Activated naive CD8-positive, alpha-beta T cell treated with anti-CD3 and anti-CD28 coated beads, Interleukin-2, amount 50 U/mL, for 16 hours (primary cell): ENCODE results near the gene C15orf40.
"Not testable (repeated sequence)": the region's sequence is repeated elsewhere in the genome, so short reads cannot be mapped to it uniquely, and the experiment has no call there.

ENCODE experiments used
- DNase-seq: peaks from one replicate; pipeline ENCODE4 v3.0.0-alpha.2; 2020; ENCODE audit warnings: low read depth, low spot score

C15orf40 gene

DNA sequence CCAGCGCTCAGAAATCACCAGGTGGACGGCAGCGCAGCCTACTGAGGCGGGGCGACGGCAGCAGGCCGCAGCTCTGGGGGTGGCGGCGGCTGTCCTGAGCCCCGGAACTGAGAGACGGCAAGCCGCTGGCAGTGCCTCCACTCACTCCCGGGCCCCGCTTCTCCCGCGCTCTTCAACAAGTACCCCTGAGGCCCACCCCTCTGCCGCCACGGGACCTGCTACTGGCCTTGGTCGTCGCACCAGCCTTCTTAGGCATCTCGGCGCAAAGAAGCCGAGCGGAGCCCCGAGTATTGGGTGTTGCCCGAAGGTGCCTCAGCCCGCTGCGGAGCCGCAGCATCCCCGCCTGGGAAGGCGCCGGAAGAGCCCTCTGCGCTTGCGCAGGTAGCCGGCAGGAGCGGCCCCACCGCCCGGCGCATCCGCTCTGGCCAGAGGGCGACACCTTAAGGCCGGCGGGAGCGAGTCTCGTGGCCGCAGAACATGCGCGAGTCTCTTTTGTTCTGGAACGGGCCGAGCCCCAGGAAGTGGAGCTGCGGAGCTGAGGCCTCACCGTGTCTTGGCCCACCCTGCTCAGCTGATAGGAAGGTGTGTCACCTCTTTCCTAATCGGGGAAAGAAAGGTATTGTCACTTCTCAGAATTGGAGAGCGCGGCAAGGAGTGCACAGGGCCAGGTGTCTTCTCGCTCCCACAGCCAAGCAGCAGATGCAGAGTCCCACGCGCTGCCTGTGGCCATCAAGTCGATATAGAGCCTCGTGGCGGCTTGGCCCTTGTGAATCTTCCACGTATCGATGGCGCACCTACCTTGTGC, at the start of gene C15orf40:
Gene C15orf40, minus strand, starts transcription at position 369 of the 805 bp plus-strand sequence. Its CDS starts 32 bp downstream, at position 337.
- peak; percentile 50 for DNase-seq

DNA sequence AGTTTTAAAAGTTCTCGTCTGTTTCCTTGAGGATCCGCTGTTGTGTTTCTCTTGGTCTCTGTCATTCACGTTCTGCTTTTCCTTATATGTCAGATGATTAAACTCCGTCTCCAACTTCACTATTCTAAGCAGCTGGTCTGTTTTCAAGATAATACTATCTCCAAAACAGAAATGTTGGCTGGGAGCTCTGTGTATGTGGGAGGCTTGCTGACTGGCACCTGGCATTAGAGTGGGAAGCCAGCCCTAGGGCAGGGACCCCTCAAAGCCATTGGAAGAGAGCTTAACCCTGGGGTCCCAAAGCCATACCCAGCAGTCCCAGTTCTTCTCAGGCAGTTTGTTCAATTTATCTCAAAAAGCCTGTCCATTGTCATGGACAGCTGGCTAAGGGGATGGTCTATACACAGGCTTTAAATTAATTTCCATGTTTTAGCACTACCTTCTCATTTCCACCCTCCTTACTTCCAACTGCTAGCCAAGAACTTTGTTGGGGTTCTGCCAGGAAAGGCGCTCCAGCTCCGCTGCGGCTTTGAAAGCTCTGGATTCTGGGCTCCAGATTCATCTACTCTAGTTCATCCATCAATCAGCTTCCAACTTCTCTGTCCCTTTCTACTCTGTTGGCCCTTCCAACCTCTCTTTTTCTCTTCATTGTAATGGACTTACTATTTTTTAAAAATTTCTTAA, 46.4 kb upstream of the C15orf40 start:
- DNase-seq, result no peak

- no peak for DNase-seq
Observed at GRCh38 chr15:83057002-83057401, 45.6 kb upstream of the C15orf40 start.

DNA sequence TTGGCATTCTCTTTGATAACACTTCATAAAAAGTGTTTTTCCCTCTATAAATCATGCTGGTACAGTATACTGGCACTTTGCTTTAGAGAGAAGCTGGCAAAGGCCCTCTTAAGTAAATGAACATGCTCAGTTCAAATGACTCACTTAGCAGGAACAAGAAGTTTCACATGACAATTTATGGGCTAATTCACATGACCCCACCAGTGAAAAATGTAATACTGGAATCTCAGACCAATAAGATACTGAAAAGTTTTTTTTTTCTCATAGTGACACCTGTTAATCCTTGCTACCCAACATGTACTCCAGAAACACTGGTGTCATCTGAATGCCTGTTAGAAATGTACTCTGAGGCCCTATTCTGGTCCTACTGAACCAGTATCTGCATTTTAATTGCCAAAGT, 41.7 kb upstream of the C15orf40 start:
- no peak for DNase-seq

- DNase-seq, result no peak
Observed at GRCh38 chr15:83046558-83047127, 35.2 kb upstream of the C15orf40 start.

DNA sequence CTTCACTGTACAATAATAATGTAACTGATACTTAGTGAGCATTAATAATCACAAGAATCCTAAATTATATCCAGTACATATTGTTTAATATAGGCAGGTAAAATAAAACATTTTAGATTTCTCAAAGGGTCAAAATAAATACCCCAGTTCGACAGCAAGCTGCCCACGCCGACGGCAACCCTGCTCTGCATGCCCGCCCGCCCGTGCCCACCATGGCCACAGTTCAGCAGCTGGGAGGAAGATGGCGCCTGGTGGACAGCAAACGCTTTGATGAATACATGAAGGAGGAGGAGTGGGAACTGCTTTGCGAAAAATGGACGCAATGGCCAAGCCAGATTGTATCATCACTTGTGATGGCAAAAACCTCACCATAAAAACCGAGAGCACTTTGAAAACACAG, 32.7 kb upstream of the C15orf40 start:
- no peak for DNase-seq

- no peak for DNase-seq
Observed at GRCh38 chr15:83039206-83039605, 27.8 kb upstream of the C15orf40 start.

DNA sequence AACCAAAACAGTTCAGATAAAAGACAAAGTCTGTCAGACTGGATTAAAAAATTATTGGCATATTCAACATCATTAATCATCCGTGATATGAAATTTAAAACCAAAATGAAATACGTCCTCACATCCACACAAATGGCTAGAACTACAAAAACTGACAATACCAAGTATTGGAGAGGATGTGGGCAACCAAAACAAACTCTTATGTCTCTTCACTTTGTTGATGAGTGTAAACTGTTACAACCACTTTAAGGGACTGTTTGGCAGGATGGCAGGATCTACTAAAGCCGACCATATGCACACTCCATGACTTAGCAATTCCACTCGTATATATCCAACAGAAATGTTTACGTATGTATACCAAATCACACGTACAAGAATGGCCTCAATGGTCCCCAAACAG, 24.8 kb upstream of the C15orf40 start:
- DNase-seq, result no peak

DNA sequence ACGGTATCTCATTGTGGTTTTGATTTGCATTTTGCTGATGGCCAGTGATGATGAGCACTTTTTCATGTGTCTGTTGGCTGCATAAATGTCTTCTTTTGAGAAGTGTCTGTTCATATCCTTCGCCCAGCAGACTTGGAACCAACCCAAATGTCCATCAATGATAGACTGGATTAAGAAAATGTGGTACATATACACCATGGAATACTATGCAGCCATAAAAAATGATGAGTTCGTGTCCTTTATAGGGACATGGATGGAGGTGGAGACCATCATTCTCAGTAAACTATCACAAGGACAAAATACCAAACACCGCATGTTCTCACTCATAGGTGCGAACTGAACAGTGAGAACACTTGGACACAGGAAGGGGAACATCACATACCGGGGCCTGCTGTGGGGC, 19.8 kb upstream of the C15orf40 start:
- DNase-seq, result not testable (repeated sequence)

DNA sequence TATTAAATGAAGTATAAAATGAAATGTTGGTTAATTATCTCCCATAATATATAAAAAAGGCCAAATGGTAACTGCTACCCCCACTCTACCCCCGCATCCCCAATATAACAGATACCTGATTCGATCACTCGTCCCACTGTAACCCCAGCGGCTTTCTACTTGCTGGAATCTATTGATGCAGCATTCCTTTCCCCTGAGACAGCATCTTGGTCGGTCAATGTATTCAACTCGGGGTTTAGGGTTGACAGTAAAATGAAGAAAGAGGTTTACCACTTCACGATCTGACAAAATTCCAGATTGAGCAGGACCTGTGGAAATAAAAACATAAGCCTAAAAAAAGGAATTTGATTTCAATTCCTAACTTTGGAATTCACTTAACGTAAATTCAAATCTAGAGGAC, 18.6 kb upstream of the C15orf40 start:
- no peak for DNase-seq

GRCh38 chr15:83018436-83018835, 7.0 kb upstream of the C15orf40 start:
- no peak for DNase-seq

- DNase-seq, result no peak
Observed at GRCh38 chr15:83016906-83017305, 5.5 kb upstream of the C15orf40 start.

DNA sequence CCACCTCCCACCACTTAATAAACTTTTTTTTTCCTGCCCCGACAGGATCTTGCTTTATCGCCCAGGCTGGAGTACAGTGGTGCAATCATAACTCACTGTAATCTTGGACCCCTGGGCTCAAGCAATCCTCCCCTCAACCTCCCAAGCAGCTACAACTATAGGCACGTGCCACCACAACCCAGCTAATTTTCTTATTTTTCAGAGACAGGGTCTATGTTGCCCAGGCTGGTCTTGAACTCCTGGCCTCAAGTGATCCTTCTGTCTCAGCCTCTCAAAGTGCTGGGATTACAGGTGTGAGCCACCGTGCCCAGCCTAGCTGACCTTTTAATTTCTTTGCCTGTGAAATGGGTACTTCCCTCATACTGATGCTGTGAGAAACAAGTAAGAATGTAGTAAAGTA, 3.9 kb upstream of the C15orf40 start:
- DNase-seq, result no peak

- DNase-seq, result no peak
Observed at GRCh38 chr15:83014205-83014653, 2.8 kb upstream of the C15orf40 start.

GRCh38 chr15:83012636-83013035, 1.2 kb upstream of the C15orf40 start:
- no peak for DNase-seq

- no peak for DNase-seq
Observed at GRCh38 chr15:83012076-83012426, 612 bp upstream of the C15orf40 start.

- DNase-seq, result peak; percentile 51
Observed at GRCh38 chr15:83010709-83011270, 649 bp downstream of the C15orf40 start.

DNA sequence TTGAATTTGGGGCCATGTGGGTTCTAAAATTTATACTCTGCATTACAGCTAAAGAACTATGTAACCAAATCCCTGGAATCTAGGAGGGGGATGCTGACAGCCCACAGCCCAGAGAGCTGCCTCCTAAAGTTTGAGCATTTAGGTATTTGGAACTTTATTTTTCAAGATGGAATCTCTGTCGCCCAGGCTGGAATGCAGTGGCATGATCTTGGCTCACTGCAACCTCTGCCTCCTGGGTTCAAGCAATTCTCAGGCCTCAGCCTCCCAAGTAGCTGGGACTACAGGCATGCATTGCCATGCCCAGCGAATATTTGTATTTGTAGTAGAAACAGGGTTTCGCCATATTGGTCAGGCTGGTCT, 10.8 kb downstream of the C15orf40 start:
- DNase-seq, result not testable (repeated sequence)

- no peak for DNase-seq
Observed at GRCh38 chr15:82999905-83000671, 11.4 kb downstream of the C15orf40 start.

DNA sequence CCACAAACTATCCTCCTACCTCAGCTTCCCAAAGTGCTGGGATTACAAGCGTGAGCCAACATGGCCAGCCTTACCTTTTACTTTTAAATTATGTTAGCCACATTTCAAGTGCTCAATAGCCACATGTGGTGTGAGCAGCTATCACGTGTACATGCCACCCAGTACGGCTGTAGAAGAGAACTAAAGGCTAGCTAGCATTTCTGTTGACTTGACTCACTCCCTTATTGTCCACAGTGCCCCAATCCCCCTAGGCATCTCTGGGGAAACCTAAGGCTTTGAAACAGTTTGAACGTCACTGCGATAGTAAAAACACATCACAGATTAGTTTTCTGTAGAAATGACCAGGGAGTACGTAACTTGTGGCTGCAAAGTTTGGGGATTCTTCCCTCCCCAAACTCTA, 12.0 kb downstream of the C15orf40 start:
- DNase-seq, result no peak

DNA sequence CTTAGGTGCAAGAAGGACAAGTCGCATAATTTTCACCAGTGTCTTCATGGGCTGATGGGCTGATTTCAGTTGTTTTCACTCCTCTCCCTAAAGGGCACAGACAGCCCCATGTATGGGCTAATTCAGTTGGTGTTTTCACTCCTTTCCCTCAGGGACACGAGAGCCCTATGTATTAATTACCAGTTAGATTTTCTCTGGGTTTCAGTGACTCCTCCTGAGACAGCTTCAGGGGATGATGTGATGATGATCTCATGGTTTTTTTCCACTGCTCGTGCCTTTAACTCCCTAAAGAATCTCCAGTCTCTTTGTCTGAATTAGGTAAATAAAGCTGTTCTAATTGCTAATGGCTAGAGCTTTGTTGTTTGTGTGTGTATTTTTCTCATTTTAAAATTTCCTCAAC, 15.5 kb downstream of the C15orf40 start:
- no peak for DNase-seq

DNA sequence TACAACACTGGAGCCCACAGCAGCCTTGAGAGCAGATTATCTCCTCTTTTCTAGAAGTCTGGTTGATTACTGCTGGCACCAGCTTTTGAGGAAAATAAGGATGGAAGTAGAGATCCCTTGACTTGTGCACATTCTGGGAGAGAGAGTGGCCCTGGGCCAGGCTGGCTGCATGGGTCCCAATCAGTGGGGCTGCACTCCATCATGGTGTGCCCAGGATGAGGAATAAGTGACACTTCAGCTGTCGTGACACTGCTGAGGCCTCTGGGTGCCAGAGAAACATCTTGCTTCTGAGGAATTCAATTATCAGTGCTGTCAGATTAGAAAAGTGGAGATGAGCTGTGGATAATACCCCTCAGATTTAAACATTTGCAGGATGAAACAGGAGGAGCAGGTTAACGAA, 16.4 kb downstream of the C15orf40 start:
- DNase-seq, result no peak
